ENCODE results near the gene NRXN2.

Gene NRXN2

DNA sequence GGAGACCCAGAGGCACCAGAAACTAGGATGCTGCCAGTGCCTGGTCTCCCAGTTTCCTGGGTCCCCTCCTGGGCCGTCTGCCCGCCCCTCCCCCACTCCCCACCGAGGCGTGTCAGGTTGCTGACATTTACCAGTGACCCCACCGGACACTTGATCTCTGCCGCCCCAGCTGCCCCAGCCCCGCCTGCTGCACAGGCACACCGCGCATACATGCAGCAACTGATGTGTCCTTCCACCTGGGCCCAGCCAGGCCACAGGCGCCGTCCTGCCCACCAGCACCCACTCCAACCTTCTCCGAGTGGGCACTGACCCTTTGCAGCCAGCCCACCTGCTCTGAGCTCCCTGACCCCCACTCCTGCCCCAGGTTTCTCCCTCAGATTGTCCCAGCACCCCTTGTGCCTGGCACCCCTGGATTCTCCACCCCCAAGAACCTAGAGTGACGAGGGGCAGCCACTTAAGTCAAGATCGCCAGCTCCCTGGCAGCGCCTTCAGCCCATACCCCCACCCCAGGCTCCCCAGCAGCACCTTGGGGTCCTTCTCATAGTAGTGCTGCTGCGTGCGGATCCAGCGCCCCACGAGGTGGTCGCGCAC, 36.2 kb upstream of the NRXN2 start:
- DNase-seq (ENCODE audit: low spot score) = no peak

DNA sequence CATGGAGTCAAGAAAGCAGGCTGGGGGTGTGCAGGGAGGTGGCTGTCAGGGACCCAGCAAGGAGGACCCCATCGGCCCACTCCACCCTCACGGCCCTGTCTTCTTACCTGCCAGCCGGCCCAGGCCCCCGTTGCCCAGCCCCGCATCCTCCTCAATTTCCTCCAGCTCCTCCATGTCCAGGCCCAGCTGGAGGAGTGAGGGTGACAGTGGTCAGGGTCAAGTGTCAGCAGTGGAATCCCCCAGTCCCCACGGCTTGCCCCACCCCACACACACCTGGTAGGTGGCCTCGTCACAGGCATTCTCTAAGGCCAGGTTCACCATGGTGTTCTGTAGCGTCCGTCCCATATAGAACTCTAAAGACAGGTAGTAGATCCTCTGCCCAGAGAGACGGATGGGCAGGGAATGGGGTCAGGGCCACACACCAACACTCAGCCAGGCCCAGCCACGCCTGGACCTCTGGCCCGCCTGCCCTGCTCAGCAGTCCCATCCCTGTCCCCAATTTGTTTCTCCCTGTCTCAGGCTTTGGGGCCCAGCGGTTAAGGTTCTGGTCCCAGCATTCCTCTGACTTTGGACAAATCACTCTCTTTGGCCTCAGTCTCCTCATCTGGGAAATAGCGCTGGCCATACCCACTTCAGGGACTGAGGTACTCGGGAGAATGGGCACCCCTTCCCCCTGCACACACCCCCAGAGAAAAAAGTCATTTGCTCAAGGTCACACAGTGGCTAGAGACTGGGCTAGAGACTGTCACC, 35.5 kb upstream of the NRXN2 start:
- DNase-seq (ENCODE audit: low spot score) = no peak

GRCh38 chr11:64757549-64758329, 34.7 kb upstream of the NRXN2 start:
- DNase-seq (ENCODE audit: low spot score) = no peak

DNA sequence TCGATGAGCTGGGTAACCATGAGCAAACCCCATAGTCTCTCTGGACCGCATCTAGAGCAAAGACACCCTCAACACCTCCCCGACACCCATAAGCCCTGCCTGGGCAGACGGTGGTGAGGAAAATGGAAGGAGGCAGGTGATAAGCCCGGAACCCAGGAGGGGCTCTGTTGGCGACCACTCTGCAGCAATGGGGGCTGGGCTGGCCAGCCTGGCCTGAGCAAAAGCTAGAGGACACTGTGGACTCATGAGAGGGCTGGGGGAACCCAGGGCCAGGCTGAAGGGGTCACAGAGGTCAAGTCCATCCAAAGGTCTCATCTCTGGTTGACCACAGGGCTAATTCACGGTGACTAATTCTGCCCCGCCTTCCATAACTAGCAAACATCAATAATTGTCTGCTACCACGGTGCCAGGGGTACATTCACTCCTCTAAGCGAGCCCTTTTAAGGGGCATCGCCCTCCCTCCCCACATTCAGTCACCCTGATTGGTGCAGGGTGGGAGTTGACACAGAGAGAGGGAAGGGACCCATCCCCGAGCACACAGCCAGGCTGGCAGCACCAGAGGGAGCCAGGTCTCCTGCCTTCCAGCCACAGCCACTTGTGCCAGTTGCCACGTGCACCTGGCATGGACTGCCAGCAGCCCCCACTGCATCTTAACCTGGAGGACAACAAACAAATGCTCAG, 32.8 kb upstream of the NRXN2 start:
- peak; percentile 6 for DNase-seq (ENCODE audit: low spot score)

DNA sequence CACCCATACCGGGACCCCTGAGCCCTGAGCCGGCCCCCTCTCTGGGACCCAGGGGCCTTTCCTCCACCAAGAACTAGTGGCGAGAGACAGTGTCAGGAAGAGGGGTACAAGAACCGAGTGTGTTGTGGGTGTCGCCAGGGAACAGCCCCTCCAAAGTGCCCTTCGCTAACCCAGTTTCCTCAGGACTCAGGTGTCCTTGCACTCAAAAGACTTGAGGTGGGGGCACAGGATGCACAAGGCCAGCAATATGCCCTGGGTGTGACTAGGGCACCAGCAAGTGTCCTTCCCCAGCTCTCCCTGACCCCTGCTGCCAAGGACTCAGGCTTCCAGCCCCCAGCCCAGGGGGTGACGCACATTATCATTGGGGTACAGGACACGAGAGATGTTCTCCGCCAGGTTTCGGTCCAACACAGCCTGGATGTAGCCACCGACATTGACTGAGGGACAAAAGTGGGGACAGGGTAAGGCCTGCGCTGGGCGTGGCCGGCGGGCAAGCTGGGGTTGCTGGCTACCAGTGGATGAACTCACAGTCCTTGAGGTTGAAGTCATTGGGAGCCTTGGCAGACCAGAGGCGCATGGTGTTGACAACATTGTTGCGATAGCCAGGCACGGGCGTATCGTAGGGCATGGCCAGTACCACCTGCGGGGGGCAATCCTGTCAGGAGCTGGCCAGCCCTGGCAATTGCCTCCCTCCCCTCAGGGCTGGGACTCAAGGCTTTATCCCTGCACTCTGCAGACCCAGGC, 32.1 kb upstream of the NRXN2 start:
- DNase-seq (ENCODE audit: low spot score) = peak; percentile 5

GRCh38 chr11:64754124-64754918, 31.3 kb upstream of the NRXN2 start:
- peak; percentile 11 for DNase-seq (ENCODE audit: low spot score)

GRCh38 chr11:64753380-64754123, 30.6 kb upstream of the NRXN2 start:
- no peak for DNase-seq (ENCODE audit: low spot score)

DNA sequence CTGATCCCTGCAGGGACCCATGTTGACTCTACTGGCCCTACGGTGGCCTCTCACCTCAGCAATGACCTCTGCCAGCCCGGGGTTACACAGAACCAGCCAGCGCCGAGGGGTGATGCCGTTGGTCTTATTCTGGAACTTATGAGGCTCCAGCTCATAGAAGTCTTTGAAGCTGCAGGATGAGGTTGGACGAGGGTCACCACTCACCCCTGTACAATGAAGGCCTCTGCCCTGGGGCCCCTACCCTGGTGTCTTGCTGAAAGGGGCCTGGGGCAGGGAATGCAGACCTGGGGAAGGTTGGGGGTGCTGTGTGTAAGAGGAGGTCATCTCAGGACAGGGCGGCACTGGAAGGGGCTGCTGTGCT, 30.0 kb upstream of the NRXN2 start:
- DNase-seq (ENCODE audit: low spot score) = no peak

- DNase-seq (ENCODE audit: low spot score) = peak; percentile 12
Observed at GRCh38 chr11:64752175-64752970, 29.4 kb upstream of the NRXN2 start.

GRCh38 chr11:64751580-64751979, 28.6 kb upstream of the NRXN2 start:
- DNase-seq (ENCODE audit: low spot score) = no peak

DNA sequence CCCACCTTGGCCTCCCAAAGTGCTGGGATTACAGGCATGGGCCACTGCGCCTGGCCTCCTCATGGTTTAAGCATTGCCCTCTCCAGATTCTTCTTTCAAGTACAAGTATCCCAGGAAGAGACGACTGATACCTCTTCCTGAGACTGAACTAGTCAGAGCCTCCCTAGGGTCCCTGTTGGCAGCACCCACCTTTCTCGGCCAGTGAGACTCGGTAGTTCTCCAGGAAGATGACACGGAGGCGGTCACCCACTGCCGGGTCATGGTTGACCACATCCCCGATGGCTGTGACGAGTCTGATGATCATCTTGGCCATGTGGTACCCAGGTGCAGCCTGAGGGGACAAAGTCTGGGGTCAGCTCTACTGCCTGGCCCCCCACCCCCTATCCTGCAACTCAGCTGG, 28.1 kb upstream of the NRXN2 start:
- peak; percentile 10 for DNase-seq (ENCODE audit: low spot score)

DNA sequence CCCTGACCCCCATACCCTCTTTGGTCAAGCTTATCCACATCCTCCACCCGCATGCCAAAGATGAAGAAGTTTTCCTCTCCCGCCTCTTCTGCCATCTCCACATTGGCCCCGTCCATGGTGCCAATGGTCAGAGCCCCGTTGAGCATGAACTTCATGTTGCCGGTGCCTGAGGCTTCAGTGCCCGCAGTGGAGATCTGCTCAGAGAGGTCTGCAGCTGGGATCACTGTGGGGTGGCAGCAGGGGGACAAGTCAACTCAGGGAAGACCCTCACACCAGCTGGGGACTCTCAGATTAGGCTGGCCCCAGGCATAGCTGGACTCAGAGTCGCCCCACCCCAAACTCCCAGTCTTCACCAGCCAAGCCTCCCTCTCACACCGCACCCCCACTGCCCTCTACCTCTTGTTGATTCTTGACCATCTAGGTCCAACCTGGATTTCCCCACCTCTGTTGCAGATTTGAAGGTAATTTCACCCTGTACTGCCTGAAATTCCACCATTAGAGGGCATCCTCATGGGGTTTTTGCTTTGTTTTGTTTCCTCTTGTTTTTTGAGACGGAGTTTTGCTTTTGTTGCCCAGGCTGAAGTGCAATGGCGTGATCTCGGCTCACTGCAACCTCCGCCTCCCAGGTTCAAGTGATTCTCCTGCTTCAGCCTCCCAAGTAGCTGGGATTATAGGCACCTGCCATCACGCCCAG, 27.5 kb upstream of the NRXN2 start:
- no peak for DNase-seq (ENCODE audit: low spot score)

GRCh38 chr11:64747961-64748665, 25.1 kb upstream of the NRXN2 start:
- peak; percentile 75 for DNase-seq (ENCODE audit: low spot score)

GRCh38 chr11:64746486-64746885, 23.5 kb upstream of the NRXN2 start:
- no peak for DNase-seq (ENCODE audit: low spot score)

DNA sequence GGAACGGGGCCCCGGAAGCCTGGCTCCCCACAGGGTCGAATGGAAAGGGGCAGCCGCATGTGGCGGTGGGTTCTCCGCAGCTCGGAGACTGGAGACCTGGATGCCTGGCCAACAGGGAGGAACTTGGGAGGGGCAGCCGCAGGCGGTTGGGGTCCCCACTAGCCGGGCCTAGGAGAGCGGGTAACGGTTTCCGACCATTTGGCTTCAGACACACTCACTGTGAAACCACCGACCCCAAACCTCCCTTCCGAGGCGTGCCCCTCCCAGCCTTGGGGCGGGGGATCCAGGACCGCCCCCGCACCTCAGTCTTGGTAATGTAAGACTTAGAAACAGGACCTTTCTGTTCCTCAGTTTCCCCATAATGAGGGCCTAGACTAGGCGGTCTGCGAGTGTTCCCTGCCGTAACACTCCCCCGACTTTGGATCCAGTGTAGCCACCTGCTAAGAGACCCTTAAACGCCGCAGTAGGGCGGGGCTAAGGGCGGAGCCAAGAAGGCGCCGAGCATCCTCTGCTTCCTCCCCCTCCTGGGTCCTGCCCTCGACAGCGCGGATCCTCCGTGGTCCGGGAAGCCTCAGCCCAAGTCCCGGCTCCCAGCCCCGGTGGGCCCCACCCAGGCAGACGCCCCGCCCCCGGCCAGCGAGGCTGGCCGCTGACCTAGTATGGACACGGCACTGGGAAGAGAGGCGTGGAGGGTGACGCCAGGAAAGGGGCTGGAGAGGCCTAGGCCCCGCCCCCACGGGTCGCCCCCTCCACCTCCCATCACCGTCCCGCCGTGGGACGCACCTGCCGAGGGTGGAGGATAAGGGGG, 22.7 kb upstream of the NRXN2 start:
- peak; percentile 87 for DNase-seq (ENCODE audit: low spot score)

- peak; percentile 50 for DNase-seq (ENCODE audit: low spot score)
Observed at GRCh38 chr11:64745189-64745520, 22.2 kb upstream of the NRXN2 start.

DNA sequence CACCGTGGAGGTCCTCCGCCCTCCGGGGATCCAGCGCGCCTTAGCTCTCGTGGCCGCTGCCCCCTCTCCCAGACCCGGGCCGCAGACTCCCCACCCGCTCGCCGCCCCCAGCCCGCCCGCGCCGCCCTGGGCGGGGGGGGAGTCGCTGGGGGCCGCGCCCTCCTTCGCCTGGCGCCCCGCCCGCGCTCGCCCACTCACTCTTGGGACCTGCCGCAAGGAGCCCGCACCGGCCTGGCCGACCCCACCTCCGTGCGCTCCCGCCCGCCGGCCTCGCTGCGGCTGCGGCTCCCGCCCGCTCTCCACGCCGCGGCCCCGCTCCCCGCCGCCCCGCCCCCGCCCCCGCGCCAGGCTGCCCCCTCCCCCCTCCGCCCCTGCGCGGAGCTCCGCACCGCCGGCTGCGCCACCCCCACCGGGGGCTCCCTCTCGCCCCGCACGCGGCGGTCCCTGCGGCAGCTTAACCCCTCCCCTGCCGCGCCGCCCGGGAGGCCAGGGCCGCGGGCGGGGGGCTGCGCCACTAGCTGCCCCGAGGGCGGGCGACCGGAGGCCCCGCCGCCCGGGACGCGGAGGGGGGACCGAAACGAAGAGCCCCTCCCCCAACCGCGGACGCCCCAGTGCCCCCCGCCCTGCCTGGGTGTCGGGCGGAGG, 21.7 kb upstream of the NRXN2 start:
- DNase-seq (ENCODE audit: low spot score) = peak; percentile 52
